ENCODE data around the gene PRKAG1.
A peak's percentile ranks its signal among the peaks of the same experiment; 100 is the strongest.

The PRKAG1 gene

DNA sequence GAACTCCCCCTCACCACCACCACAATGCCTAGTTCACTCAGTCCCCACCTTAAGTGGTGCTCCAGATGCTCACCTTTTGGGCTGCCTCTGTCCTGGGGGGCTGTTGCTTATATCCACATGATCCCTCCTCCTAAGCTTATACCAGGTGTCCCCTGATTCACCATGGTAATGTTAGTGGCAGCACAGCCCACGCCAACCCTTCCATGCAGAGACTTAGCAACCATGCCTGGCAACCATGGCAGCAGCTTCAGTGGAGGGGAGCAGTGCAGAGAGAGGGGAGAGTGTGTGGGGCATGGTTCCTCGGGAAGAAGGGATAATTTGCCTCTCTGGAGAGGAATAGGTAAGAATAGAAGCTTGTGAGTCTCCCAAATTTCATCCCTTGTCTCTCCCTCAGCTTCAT lies 18.2 kb downstream of the PRKAG1 start:
- no peak for DNase-seq

DNA sequence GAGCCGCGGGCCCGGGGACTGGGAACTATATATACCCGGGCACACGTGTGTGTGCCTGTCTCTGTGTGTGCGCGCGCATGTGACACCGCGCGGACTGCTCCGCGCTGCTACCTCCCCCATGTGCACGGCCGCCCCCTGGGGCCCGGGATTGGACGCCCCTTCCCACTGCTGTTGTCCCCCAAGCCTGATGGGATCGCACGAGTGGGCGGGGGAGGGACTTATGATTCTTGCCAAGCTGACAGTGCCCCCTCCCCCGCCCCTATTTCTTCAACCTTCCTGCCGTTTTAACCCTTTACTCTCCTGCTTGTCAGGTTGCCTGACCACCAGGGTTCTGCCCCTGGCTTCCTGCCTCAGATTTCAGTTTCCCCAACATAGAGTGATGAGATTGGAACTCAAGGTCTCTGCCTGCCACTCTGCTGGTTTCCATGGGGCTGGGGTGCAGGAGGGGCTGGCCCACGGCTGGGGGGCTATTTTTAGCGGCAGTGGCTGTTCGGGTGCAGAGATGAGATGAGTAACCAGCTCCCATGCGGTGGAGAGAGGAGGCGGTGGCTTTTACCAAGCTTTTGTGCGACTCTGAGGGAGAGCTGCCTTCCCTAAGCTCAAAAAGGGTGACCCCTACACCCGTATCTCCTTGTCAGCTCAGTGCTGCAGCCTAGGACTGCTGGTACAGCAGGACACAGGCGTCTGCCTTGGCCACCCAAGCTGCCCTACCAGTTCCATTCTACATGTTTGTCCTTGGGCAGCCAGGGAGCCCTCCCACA lies 19.0 kb downstream of the PRKAG1 start, which contains the start of gene DDN:
Gene DDN (minus strand): TSS at position 5 of the 761 bp plus-strand sequence. CDS start 88 bp downstream, outside the sequence.
- peak; percentile 39 for DNase-seq

DNA sequence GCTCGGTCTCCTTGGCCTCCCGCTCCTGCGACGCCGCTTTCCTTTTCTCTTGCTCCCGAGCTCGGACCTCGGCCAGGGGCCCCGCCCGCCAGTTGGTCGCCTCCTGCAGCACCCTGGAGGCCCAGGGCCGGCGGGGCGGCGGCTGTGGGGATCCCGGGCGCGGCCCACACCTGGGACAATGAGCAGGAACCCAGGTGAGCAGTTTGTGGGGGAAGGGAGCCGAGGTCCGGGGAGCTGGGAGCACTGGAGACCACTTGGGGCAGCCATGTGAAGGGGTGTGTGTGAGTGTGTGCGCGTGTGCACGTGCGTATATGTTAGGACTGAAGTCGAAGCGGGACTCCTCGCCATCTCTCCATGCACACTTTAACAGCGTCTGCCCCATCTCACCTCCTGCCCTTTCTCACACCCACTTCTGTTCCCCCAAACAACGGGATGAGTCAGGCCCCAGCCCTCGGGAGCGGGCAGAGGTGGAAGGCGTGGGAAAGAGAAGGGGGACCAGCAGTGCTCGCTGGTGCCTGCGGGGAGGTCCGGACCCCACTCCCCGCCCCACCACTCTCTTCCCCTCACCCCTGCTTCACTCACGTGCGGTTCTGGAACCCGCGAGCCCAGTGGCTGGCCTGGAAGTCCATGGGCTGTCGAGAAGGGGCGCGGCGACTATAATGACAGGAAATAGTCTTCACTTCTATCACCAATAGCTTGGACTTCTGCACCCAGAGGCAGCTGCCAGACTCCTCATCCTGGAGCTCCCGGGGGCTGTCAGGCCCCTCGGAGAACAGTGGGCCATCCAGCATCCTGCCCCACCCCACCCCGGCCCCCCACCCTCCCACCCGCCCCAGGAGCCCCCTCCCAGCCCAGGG lies 19.9 kb downstream of the PRKAG1 start:
- DNase-seq: no peak

GRCh38 chr12:48997719-48998496 lies 20.7 kb downstream of the PRKAG1 start:
- DNase-seq: no peak

DNA sequence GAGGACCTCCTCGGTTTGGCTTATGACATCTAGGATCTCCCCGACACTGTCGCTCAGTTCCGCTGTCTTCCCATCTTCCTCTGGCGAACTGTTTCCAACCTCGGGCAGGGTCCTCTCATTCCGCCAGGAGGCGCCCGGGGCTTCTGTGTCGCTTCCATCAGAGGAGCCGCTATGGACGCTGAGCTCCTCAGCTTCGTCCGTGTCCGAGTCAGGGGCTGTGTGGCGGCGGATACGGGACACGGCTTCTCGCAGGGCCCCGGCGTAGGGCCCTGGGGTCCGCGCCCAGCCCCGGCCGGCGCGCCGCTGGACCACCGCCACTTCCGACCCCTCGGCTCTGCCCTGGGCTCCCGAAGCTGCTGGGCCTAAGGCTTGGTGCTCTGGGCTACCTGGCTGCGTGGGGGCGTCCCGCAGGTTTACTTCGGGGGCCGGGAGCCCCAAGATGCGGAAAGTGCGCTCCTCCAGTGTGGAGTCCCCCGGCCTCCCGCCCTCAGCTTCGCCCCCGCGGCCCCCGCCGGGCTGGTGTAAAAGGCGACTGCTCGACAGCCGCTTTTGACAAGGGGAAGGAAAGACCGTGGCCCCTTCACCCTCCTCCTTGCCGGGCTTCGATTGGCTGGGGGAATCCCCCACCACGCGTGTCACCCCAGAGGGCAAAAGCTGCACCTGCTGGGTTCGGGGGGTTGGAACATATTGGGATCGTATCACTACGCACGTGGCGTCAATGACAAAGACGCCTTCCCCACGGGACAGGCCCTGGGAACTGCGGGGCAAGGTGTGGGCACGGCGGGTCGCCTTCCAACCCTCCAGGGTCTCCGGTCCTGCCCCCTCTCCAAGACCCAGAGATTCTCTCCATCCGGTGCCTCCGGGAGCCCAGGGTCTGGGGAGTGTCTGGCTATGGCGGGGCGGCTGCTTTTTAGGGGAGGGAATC lies 21.5 kb downstream of the PRKAG1 start:
- no peak for DNase-seq

DNA sequence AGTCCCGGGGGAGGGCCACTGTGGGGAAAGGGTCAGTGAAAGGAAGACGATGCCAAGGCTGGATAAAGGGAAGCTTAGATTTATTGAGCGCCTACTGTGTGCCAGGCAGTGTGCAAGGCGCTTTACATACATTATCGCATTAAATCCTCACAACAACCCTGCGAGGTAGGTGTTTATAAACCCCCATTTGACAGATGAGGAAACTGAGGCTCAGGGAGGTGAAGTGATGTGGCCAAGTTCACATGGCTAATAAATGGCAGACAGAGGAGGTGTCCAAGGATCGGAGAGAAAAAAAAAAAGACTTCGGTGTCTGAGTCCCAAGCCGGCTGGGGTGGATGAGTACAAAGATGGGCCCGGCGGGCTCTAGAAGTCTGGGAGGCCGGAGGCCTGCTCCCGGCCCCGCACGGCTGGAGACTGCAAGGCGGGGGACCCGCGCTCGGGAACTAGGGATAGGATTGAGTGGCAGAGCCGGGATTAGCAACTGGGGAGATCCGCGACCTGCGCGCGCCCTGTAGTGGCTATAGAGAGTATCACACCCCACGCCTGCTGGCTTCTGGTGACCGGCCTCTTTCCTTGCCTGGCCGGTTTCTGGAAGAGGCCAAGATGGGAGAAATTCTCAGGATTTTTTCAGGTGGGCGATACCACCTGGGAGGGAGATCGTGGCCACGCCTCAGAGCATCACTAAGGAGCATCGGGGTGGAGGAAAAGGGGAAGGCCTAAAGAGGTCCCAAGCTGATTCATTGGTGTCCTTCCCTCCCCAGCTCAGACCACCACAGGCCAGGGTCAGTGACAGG lies 23.3 kb downstream of the PRKAG1 start:
- DNase-seq: peak; percentile 63

DNA sequence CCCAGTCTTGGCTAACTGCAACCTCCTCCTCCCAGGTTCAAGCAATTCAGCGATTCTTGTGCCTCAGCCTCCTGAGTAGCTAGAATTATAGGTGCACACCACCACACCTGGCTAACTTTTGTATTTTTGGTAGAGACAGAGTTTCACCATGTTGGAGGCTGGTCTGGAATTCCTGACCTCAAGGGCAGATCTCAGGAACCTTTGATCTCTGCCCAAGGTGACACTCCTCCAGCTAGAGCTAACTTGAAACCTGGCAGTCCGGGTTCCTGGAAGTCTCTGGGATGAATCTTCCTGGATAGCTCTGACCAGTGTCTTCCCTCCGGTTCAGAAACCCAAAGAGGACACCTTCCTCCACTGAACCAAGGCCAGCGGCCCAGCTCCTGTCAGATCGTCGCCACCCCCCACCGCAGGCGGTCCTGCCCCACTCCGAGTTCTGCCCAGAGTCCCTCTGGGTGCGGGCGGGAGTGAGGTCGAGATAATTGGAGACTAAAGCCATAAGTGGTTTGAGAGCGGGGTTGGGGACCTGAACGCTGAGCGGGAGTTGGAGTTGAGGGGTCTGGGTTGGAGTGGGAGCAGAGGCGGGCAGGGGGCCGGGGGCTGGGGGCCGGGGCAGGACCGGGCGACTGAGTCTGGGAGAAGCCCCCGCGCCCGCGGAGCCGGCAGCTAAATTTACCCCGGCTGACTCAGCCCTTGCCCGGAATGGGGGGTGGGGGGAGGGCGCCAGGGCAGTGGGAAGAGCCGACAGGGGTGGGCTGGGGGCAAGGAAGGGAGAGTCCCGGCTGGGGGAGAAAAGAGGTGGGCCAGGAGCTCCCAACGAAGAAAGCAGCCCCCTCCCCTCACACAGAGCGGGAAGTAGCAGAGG lies 24.1 kb downstream of the PRKAG1 start:
- DNase-seq: no peak

DNA sequence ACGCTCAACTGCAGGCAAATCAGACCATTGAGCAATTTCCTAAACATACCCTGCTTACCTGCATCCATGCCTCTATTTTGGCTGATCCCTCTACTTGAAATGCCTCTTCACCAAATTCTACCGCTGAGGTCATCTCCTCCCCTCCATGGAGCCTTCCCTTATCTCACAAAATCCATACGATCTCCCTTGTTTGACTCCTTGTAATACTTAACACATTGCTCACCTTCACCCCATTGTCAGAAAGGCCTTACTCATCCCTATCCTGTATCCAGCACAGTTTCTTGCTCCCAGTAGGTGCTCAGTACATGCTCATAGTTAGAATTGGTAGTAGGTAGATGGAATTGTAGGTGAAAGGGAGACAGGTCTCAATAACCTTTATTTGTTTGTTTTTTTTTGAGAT lies 24.8 kb downstream of the PRKAG1 start:
- DNase-seq: no peak

DNA sequence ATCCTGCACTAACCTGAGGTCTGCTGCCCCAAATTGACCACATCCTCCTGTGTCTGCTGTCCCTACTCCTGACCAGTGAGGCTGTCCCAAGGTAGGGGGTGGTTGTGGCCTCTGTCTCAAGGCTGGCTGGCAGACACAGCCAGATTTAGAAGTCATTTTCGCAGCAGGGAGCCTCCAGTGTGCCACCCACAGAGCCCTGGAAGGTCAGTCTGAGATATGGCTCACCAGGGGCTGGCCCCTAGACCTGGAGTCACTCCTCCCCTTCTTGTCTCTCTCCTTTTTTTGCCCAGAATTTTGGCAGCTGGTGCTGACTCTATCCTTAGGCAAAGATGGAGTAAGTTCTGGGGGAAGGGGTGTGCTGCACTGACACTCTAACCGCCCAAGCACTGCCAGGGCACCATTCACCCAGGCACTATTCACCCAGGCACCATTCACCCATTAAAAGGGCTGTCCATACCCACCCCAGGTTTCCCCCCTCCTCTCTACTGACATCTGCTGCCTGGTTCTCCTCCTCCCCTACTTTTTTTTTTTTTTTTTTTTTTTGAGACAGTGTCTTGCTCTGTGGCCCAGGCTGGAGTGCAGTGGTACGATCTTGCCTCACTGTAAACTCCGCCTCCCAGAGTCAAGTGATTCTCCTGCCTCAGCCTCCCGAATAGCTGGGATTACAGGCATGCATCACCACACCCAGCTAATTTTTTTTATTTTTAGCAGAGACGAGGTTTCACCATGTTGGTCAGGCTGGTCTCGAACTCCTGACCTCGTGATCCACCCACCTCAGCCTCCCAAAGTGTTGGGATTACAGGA lies 27.1 kb downstream of the PRKAG1 start:
- no peak for DNase-seq

GRCh38 chr12:48990552-48990951 lies 28.0 kb downstream of the PRKAG1 start:
- no peak for DNase-seq

GRCh38 chr12:48988030-48988649 lies 30.4 kb downstream of the PRKAG1 start:
- no peak for DNase-seq

DNA sequence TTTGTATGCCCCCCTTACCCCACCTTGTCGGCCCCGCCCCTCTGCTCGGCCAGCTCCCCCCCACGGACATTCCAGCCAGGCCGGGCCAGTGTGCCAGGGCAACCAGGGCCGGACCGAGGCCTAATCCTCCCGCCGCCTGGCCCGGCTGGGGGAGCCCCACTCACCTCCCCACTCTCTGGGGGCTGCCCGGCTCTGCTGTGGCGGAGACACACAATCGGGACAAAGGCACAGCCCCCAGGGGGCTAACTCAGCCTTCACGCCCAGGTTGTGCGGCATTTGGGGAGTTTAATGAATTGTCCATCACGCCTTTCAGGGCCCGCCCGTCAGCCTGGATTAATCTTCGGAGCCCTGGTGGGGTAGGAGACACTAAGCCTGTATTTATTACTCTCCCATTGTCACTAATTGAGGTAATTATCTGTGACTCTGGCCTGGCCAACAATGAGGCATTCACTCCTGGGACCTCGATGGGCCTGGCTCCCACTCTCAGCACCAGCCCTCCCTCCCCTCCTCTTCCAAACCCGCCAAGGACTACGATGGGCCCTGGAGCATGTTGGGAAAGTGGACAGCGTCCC lies 31.8 kb downstream of the PRKAG1 start:
- no peak for DNase-seq

DNA sequence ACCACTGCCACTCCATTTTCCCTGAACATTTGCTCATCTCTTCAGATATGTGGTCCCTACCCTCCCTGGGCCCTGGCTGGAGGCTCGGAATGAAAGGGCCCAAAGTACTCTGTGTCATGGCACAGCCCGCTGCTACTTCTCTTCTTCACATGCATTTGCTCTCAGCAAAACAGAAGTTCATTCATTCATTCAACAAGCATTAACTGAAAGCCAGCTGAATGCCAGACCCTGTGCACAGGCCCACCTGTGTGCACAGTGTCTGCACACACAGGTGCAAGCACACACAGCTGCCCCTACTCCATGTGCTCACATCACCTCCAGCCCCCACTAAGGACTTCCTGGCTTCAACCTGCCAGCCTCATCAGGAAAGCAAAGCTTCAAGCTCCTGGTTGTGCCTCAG lies 32.7 kb downstream of the PRKAG1 start:
- DNase-seq: no peak

- DNase-seq: no peak
These were observed 33.1 kb downstream of the PRKAG1 start for GRCh38 chr12:48985475-48985897.

DNA sequence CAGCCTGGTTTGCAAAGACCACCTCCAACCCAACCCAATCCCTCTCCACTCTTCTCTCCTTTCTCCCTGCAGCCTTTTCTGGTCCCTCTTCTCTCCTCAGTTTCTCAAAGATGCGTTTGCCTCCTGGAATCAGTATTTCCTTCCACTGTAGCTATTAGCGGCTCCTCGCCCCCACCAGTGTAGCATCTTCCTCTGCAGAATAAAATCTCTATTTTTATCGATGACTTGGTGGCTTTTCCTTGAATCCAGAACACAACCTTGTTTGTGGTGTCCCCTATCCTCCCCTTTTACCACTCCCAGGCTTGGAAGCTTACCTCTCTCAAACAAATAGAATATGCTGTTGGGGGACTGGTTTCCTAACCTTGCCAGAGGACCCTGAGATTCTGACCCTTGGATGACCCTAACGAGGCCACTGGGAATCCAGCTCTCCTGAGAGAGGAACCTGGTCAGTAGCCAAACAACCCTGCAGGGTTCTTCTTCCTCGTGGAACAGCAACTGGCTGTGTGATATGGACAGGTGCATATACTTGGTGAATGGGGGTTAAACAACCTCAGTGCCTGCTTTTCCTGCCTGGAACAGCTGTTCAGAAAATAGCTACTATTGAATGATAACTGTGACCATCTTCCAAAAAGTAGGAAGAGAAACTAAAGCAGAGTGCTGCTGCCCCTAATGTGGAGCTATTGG lies 36.0 kb downstream of the PRKAG1 start:
- DNase-seq: no peak

DNA sequence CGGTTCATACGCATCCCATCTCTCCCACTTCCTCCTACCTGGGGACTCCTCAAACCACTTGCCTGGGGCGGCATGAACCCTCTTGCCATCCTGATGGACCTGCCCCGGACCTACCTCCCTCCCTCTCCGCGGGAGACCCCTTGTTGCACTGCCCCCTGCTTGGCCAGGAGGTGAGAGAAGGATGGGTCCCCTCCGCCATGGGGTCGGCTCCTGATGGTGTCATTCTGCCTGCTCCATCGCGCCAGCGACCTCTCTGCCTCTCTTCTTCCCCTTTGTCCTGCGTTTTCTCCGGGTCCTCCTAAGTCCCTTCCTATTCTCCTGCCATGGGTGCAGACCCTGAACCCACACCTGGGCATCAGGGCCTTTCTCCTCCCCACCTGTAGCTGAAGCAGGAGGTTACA lies 36.8 kb downstream of the PRKAG1 start:
- no peak for DNase-seq

GRCh38 chr12:48980953-48981756 lies 37.4 kb downstream of the PRKAG1 start:
- DNase-seq: no peak

All from DMS79 (cell line).